CD4-positive, alpha-beta T cell treated with Interleukin-17A for 4 hours (primary cell): Measurements from ENCODE around the gene WDR86.

ENCODE experiments used
- DNase-seq: peaks from one replicate; pipeline ENCODE4 v3.0.0-alpha.2; 2020; ENCODE audit warnings: mixed read lengths

Gene WDR86

GRCh38 chr7:151346470-151346769 lies 63.4 kb downstream of the WDR86 start:
- no peak for DNase-seq

GRCh38 chr7:151345576-151346469 lies 64.0 kb downstream of the WDR86 start:
- no peak for DNase-seq

- DNase-seq = no peak
Observed at GRCh38 chr7:151343516-151343915, 66.3 kb downstream of the WDR86 start.

- no peak for DNase-seq
Observed at GRCh38 chr7:151342811-151343210, 67.0 kb downstream of the WDR86 start.

- no peak for DNase-seq
Observed at GRCh38 chr7:151342102-151342646, 67.7 kb downstream of the WDR86 start.

- peak; percentile 90 for DNase-seq
Observed at GRCh38 chr7:151341357-151342101, 68.3 kb downstream of the WDR86 start, which contains the start of gene NUB1. Gene NUB1 (plus strand): TSS chr7:151341812. CDS start chr7:151345350, 3,538 bp downstream.

- no peak for DNase-seq
Observed at GRCh38 chr7:151340794-151341356, 69.0 kb downstream of the WDR86 start.

GRCh38 chr7:151339651-151340382 lies 70.0 kb downstream of the WDR86 start:
- DNase-seq = no peak

GRCh38 chr7:151338809-151339208 lies 71.0 kb downstream of the WDR86 start:
- DNase-seq = no peak

GRCh38 chr7:151337346-151337745 lies 72.5 kb downstream of the WDR86 start:
- DNase-seq = no peak

- no peak for DNase-seq
Observed at GRCh38 chr7:151336027-151336708, 73.7 kb downstream of the WDR86 start.

GRCh38 chr7:151334628-151335027 lies 75.2 kb downstream of the WDR86 start:
- DNase-seq = no peak
